ENCODE measurements around the gene METTL8. TPM values are rescaled to one million over a fixed set of nuclear protein-coding genes. Genes with fewer than 3 reads are reported as not detected.

Gene METTL8
- total RNA-seq, 1 experiment from 2014 or later: 59.1 TPM

DNA sequence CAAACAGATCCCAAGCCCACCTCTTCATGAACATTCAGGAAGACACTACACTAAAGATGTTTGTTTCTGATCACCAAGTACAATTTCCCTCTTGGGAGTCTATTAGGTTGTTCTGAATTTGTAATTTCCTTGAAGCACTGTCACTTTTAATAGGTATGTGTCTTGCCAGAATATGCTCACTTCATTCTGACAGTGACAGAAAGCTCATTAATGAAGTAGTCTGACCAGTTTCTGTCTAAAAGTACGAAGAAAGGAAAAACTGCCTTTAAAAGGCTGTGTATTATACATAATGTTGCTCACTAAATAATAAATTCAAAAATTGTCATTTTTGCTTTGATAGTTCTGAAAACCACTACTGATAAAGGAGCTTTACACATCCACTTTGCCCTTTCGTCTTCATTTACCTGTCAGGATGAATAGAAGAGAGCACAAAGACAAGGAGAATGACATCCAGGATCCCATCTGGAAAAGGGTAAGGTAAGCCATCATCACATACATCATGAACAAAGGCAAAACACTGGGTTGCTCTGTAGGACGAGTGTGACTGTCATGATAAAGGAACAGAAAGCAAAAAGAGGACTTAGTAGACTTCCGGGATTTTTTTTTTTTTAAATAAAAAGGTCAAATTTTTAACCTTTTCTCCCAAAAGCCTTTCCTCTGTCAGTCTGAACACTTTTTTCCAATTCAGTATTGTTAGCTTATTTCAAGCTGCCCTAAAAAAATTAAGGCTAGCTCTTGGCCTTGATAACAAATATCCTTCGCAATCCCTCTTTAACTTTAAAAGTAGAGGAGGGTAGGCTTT lies 103.4 kb downstream of the METTL8 start:
- Mint-ChIP-seq H3K36me3 (peaks cover 18% of the 10 kb centered on the region), H3K27me3 (ENCODE audit: low read depth) (no peaks in the 10 kb centered on the region), H3K9me3 (no peaks in the 10 kb centered on the region), H3K27ac (peak overlapping the region; percentile 4; the same call in 1 of the 2 replicates), H3K4me3 (no peak overlapping the region), H3K4me1 (peaks cover 50% of the 10 kb centered on the region)
- no peak for TF ChIP-seq CREM (CRISPR knock-in tag; IDR thresholded peaks at IDR 0.05)
- no peak for TF ChIP-seq CREB1 (CRISPR knock-in tag; IDR thresholded peaks at IDR 0.05)
- no peak for DNase-seq (ENCODE audit: low spot score)
- POLR2A ChIA-PET: no interaction called here
- no peak for ATAC-seq
- CTCF ChIA-PET: interaction anchor here (1.0 kb wide), 1 partner anchor 11 kb away, joined by 4 read pairs; no protein-coding TSS in a partner anchor

DNA sequence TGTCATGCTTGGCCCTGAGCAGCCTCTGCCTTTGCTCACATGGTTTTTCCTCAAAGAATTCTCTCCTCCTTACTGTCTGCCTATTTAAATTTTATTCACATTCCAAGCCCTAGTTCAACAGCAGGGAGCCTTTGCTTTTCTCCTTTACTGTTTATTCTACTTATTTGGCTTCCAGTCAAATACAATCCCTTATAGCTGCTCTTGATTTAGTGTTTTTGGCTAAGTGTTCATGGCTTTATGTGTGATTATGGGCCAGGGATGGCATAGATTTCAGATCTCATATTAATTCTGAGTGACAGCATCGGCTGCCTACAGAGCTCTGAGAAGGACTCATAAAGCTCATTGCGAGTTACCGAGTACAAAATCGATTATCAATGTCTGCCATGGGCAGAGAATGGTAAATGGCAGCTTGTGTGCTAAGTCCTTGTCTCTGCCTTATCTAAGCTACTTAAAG lies 106.7 kb downstream of the METTL8 start:
- DNase-seq (ENCODE audit: low spot score): no peak
- Mint-ChIP-seq H3K27me3 (ENCODE audit: low read depth) (no peaks in the 10 kb centered on the region), H3K4me1 (peaks cover 57% of the 10 kb centered on the region), H3K27ac (peak overlapping the region; percentile 93), H3K9me3 (no peaks in the 10 kb centered on the region), H3K36me3 (peaks cover 27% of the 10 kb centered on the region), H3K4me3 (peak overlapping the region; percentile 32)
- ATAC-seq: peak; percentile 97
- no peak for TF ChIP-seq TP53 (CRISPR knock-in tag; IDR thresholded peaks at IDR 0.05)
- no peak for TF ChIP-seq ZBTB21 (CRISPR knock-in tag; IDR thresholded peaks at IDR 0.05; ENCODE audit: borderline replicate concordance)
- TF ChIP-seq TEAD1 (CRISPR knock-in tag; IDR thresholded peaks at IDR 0.05): peak; percentile 40; the same call in 1 of the 2 replicates
- TF ChIP-seq, protein P1, sequence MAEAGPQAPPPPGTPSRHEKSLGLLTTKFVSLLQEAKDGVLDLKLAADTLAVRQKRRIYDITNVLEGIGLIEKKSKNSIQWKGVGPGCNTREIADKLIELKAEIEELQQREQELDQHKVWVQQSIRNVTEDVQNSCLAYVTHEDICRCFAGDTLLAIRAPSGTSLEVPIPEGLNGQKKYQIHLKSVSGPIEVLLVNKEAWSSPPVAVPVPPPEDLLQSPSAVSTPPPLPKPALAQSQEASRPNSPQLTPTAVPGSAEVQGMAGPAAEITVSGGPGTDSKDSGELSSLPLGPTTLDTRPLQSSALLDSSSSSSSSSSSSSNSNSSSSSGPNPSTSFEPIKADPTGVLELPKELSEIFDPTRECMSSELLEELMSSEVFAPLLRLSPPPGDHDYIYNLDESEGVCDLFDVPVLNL (CRISPR knock-in tag; IDR thresholded peaks at IDR 0.05; ENCODE audit: borderline replicate concordance, low read depth): no peak
- CTCF ChIA-PET: interaction anchor here (0.8 to 2.0 kb wide), 6 partner anchors 11 to 197 kb away, joined by 3 to 11 read pairs (median 3); no protein-coding TSS in a partner anchor
- POLR2A ChIA-PET: interaction anchor here (0.5 to 1.8 kb wide), 2 partner anchors 11 to 87 kb away, joined by 6 to 10 read pairs; no protein-coding TSS in a partner anchor

DNA sequence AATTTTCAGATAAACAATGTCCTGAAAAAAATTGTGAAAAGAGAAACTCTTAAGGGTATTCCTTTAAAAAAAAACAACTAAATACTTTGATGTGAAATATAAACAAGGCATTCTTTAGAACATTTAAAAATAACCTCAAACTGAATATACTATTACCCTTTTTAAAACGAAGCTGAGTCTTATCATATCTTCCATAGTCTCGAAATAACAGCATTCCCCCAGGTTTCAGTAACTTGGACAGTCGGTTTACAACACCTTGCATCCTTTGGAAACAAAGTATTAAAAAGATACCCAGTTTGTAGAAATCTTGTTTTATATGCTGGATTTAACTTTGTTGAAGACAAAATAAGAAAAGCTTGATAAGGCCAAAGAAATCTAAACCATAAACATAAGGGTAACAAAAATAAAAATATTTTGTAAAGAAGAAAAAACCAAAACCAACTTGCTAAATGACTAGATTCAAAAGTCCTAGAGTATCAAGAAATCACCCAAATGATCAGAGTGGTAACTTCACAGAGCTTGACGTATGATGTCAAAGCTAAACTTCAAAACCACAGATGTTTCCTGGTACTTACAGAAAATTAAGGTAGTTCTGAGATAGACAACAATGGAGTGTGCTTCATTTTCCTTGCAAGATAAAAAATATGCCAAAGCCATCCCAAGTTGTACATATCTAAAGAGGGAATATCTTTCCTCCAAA lies 107.8 kb downstream of the METTL8 start:
- Mint-ChIP-seq H3K4me3 (no peak overlapping the region), H3K4me1 (peaks cover 64% of the 10 kb centered on the region), H3K27ac (peak overlapping the region; percentile 93; the same call in 1 of the 2 replicates), H3K36me3 (peaks cover 28% of the 10 kb centered on the region), H3K9me3 (no peaks in the 10 kb centered on the region), H3K27me3 (ENCODE audit: low read depth) (no peaks in the 10 kb centered on the region)
- TF ChIP-seq CREB1 (CRISPR knock-in tag; IDR thresholded peaks at IDR 0.05): no peak
- TF ChIP-seq, protein P2, sequence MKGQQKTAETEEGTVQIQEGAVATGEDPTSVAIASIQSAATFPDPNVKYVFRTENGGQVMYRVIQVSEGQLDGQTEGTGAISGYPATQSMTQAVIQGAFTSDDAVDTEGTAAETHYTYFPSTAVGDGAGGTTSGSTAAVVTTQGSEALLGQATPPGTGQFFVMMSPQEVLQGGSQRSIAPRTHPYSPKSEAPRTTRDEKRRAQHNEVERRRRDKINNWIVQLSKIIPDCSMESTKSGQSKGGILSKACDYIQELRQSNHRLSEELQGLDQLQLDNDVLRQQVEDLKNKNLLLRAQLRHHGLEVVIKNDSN (CRISPR knock-in tag; IDR thresholded peaks at IDR 0.05): no peak
- ATAC-seq (no peak), DNase-seq (ENCODE audit: low spot score) (no peak)
- ChIA-PET CTCF (interaction anchor here (0.9 to 2.0 kb wide), 6 partner anchors 10 to 198 kb away, joined by 3 to 11 read pairs (median 3); no protein-coding TSS in a partner anchor), POLR2A (no interaction called here)

DNA sequence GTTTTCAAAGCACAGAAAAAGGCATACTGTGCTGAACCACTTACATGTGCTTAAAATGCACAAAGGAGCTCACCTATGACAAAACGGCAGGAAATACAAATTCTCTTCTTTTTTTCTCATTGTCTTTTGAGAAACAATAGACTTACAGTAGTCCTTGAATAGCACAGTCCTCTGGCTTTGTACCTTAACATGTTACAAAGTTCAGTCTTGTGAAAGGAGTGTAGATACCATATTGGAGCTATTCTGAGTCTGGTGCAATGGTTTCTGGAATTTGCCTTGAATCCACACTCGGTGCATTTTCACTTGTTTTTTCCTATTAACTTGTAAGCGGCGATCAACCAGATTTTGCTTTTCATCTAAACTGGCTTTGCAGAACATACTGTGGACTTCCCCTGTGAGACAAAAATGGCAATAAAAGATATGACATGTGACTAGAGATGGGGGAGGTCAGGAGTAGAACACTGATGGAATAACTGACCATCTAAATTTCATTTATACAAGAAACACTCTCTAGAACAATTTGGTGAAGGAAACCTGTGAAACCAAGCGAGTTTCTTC lies 109.7 kb downstream of the METTL8 start:
- Mint-ChIP-seq H3K9me3 (no peaks in the 10 kb centered on the region), H3K4me3 (no peak overlapping the region), H3K27me3 (ENCODE audit: low read depth) (no peaks in the 10 kb centered on the region), H3K27ac (peak overlapping the region; percentile 93), H3K4me1 (peaks cover 73% of the 10 kb centered on the region), H3K36me3 (peaks cover 27% of the 10 kb centered on the region)
- no peak for ATAC-seq
- POLR2A ChIA-PET: no interaction called here
- CTCF ChIA-PET: no interaction called here
- no peak for DNase-seq (ENCODE audit: low spot score)
- TF ChIP-seq ETV6 (CRISPR knock-in tag; IDR thresholded peaks at IDR 0.05) (no peak), ZNF671 (CRISPR knock-in tag; IDR thresholded peaks at IDR 0.05) (no peak), CBFB (CRISPR knock-in tag; IDR thresholded peaks at IDR 0.05; ENCODE audit: low read depth) (no peak), PRRX2 (CRISPR knock-in tag; IDR thresholded peaks at IDR 0.05) (no peak), MXD4 (CRISPR knock-in tag; IDR thresholded peaks at IDR 0.05; ENCODE audit: borderline replicate concordance) (no peak), NFATC4 (CRISPR knock-in tag; IDR thresholded peaks at IDR 0.05) (no peak), TEAD4 (CRISPR knock-in tag; IDR thresholded peaks at IDR 0.05) (no peak), EMX1 (CRISPR knock-in tag; IDR thresholded peaks at IDR 0.05) (no peak), TCF7 (CRISPR knock-in tag; IDR thresholded peaks at IDR 0.05; ENCODE audit: low read depth) (no peak), SMAD3 (CRISPR knock-in tag; IDR thresholded peaks at IDR 0.05; ENCODE audit: borderline replicate concordance) (no peak)
- TF ChIP-seq, protein P3, sequence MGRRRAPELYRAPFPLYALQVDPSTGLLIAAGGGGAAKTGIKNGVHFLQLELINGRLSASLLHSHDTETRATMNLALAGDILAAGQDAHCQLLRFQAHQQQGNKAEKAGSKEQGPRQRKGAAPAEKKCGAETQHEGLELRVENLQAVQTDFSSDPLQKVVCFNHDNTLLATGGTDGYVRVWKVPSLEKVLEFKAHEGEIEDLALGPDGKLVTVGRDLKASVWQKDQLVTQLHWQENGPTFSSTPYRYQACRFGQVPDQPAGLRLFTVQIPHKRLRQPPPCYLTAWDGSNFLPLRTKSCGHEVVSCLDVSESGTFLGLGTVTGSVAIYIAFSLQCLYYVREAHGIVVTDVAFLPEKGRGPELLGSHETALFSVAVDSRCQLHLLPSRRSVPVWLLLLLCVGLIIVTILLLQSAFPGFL (CRISPR knock-in tag; IDR thresholded peaks at IDR 0.05; ENCODE audit: borderline replicate concordance): no peak
- TF ChIP-seq, protein P4, sequence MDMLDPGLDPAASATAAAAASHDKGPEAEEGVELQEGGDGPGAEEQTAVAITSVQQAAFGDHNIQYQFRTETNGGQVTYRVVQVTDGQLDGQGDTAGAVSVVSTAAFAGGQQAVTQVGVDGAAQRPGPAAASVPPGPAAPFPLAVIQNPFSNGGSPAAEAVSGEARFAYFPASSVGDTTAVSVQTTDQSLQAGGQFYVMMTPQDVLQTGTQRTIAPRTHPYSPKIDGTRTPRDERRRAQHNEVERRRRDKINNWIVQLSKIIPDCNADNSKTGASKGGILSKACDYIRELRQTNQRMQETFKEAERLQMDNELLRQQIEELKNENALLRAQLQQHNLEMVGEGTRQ (CRISPR knock-in tag; IDR thresholded peaks at IDR 0.05): no peak
- TF ChIP-seq, protein P5, sequence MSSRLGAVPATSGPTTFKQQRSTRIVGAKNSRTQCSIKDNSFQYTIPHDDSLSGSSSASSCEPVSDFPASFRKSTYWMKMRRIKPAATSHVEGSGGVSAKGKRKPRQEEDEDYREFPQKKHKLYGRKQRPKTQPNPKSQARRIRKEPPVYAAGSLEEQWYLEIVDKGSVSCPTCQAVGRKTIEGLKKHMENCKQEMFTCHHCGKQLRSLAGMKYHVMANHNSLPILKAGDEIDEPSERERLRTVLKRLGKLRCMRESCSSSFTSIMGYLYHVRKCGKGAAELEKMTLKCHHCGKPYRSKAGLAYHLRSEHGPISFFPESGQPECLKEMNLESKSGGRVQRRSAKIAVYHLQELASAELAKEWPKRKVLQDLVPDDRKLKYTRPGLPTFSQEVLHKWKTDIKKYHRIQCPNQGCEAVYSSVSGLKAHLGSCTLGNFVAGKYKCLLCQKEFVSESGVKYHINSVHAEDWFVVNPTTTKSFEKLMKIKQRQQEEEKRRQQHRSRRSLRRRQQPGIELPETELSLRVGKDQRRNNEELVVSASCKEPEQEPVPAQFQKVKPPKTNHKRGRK (CRISPR knock-in tag; IDR thresholded peaks at IDR 0.05; ENCODE audit: borderline replicate concordance): no peak

All from WTC11 (cell line).